NCI-H69 (cell line): Measurements from ENCODE around the gene TENM3.
"Not testable (repeated sequence)": the region's sequence is repeated elsewhere in the genome, so short reads cannot be mapped to it uniquely, and the experiment has no call there.

Experiments
- DNase-seq: peaks from one replicate; lab custom pipeline; 2025; lab: John Stamatoyannopoulos, UW

Gene TENM3

GRCh38 chr4:182814065-182814464 is 570.9 kb downstream of the TENM3 start:
- not testable (repeated sequence) for DNase-seq

DNA sequence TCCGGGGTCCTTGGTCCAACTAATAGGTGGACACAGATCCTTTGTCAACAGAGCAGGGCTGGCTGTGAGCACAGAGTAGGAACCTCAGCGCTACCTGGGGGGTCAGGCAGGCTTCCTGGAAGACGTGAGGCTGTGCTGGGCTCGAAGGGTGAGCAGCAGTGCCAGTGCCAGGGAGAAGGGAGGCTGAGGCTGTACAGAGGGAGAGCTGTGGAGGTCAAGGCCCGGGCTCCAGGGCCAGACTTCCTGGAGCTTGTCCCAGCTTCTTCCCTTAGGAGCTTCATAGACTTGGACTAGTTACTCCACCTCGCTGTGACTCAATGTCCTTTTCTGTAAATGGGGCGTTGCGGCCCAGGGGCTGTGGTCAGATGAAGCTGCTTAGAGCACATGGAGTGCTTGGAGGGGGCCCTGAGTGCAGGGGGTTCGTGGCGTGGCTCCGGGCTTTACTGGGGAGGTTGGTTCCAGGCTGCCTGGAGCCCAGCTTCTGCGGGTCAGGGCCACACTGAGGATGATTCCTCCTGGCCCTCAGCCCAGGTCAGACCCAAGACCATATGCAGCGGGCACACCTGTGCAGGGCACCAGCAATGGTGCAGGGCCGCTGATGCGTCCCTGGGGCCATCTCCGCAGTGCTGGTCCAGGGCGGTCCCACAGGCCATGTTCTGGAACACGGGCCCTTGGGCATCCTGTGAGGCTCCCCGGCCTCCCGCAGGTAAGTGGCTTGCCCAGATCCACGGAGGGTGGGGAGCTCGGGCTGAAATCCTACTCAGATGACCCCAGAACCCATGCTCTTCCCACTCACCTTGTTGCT is 575.9 kb downstream of the TENM3 start:
- no peak for DNase-seq

- no peak for DNase-seq
These were observed 576.5 kb downstream of the TENM3 start for GRCh38 chr4:182819751-182820150.

DNA sequence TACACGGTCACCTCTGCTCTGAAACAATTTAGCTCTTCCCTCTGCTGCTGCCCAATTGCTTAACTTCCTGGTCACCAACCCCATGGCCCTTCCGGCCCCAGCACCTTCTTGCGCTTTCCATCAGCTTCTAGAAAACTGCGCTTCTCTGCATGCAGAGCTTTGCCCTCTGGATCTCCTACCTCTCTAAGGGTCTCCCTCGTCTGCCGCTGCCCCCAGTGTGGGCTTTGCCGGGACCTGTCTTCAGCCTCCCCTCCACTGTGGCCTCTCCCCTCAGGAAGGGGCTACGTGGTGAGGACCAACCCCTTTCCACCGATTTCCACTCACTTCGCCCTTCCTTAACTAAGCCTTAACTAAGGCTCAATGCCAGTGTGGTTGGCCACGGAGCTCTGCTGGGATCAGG is 579.4 kb downstream of the TENM3 start:
- no peak for DNase-seq

GRCh38 chr4:182823576-182823975 is 580.4 kb downstream of the TENM3 start:
- DNase-seq, result no peak

GRCh38 chr4:182825003-182825402 is 581.8 kb downstream of the TENM3 start:
- DNase-seq, result no peak

- peak; percentile 84 for DNase-seq
These were observed 582.6 kb downstream of the TENM3 start for GRCh38 chr4:182825786-182826185.

DNA sequence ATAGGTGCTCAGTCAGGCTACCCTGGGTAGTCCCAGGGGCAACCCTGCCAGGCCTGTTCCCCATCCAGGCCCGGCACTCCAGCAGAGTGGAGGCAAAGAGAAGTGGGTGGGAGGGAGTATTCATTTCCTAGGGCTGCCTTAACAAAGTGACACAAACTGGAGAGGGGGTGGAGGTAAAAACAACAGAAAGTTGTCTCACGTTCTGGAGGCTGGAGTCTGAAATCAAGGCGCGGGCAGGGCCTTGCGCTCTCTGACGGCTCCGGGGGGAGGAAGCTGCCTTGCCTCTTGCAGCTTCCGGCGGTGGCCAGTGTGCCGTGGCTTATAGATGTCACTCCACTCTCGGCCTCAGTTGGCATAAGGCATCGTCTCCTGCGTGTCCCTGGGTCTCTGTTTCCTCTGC is 583.2 kb downstream of the TENM3 start:
- peak; percentile 32 for DNase-seq

GRCh38 chr4:182827166-182827565 is 584.0 kb downstream of the TENM3 start:
- no peak for DNase-seq

DNA sequence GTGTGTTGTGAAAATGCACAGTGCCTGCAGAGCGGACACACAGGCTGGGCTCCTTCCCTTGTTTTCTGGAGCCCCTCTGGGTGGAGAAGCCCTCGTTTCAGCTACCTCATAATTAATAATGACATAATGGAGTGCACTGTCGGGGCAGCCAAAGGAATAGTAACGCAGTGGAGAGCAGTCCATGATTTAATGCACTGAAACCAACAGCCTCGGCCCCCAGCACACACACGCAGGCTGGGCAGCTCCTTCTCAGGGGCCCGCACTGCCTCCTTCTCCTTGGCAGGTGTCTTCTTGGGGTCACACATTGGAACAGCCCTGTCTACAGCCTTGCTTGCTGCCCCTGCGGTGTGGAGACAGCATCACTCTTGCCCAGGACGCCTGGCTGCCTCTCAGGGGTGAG is 584.8 kb downstream of the TENM3 start:
- DNase-seq, result peak; percentile 23

DNA sequence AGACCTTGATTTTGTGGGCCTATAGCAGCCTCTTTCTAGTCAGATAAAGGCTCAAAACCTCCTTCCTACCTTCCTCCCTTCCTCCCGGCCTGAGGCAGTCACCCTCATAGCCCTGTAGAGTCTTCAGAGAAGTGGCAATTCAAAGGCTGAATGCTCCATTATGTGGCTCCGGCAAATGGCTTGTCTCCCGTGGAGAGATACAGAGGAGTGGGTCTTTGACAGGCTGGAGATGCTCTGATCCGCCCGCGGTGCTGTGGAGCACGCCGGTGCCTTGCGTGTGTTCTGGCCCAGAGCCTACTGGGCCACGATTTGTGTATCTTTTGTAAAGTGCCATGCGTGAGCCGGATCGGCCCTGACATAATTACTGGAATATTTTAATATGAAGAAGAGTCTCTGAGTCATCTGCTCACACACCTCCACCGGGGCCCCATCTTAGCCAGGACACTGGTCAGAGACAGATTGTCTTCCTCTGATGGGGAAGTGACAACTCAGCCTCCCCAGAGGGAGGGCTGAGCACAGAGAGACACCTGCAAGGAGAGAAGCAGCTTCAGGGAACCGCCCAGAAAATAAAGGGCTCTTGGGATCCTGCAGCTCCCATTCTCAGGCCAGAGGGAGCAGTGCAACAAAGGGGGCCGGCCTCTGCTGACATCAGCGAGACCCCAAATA is 585.3 kb downstream of the TENM3 start:
- peak; percentile 64 for DNase-seq

- no peak for DNase-seq
These were observed 586.0 kb downstream of the TENM3 start for GRCh38 chr4:182829196-182829595.

GRCh38 chr4:182831376-182831775 is 588.2 kb downstream of the TENM3 start:
- no peak for DNase-seq

- DNase-seq, result peak; percentile 8
These were observed 589.3 kb downstream of the TENM3 start for GRCh38 chr4:182832352-182833120.

GRCh38 chr4:182835006-182835740 is 592.0 kb downstream of the TENM3 start:
- no peak for DNase-seq

DNA sequence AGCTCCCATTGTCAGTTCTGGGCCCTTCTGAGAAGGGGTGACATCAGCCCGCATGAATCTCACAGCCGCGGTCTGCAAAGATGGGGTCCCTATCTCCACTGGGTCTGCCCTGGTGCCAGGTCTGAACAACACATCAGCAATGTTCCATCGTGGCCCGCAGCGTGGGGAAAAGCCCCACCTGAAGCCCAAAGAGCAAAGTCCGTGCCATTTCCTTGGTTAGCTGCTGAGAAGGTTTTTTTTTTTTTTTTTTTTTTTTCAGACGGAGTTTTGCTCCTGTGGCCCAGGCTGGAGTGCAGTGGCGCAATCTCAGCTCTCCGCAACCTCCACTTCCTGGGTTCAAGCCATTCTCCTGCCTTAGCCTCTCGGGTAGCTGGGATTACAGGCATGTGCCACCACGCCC is 594.6 kb downstream of the TENM3 start:
- DNase-seq, result no peak

DNA sequence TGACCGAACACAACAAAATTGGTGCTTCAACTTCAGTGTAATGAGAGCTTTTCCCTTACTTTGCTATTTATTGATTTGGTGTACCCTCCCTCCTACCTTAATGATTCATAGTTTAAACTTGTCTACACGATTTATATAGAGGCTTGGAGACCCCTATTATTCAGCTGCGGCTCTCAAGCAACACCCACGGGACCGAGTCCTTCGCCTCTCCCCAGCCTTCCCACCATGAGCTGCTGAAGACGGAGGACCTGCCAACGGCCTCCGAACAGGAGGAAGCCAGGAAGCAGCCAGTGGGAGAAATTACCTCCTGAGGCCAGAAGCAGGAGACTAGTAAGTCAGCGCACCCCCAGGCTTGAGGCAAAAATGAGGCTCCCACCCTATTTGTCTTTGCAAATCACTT is 595.3 kb downstream of the TENM3 start:
- no peak for DNase-seq

GRCh38 chr4:182839256-182839655 is 596.1 kb downstream of the TENM3 start:
- DNase-seq, result no peak

DNA sequence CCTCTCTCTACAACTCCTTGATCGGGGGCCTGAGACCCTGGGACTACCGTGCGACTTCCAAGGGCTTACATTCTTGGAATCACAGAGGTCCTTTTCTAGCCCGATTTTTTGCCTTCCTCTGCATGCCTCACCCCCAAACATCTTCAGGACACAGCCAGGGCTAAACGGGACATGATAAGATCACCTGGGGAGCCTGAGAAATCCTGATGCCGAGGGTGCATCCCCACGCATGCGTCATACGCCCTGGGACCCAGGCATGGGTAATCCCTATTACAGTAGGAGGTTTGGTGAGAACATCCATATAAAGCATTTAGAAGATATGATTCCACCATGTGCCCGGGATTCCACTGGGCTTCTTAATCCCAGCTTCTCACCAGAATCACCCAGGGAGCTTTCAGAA is 596.9 kb downstream of the TENM3 start:
- no peak for DNase-seq

DNA sequence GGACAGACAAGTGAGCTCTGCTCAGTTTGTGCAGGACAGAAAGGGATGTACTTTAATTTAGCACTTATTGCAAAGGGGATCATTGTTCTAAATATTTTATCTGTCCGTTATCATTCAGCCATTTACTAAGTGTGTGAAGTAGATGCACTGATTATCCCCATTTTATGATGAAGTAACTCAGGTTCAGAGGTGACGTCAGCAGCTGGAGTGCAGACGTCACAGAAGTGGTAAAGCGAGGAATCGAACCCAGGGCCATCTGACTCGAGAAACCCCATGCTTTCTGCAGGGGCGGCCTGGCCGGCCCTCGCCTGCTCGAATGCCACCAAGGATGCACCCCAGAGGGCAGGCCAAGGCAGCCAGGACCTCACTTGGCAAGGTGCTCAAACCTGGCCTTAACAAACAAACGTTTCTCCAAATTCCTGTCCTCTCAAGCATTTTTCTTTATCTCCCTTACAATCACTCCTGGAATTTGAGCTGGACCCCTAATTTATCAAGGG is 599.0 kb downstream of the TENM3 start:
- DNase-seq, result no peak

- DNase-seq, result no peak
These were observed 599.7 kb downstream of the TENM3 start for GRCh38 chr4:182842759-182843390.
